HepG2 (cell line): ENCODE results near the gene SEMA6D. TPM values are rescaled to one million over a fixed set of nuclear protein-coding genes. Genes with fewer than 3 reads are reported as not detected.

Experiments used
- CSRNP1 ChIP-seq: sonication (generic); formaldehyde crosslinking; IDR thresholded peaks from 2 replicates; pipeline ENCODE4 v1.8.1; 2023; ENCODE audit warnings: mild to moderate bottlenecking, missing genetic modification reagents
- MYPOP ChIP-seq: sonication (generic); formaldehyde crosslinking; IDR thresholded peaks from 2 replicates; pipeline ENCODE4 v1.8.1; 2023; ENCODE audit warnings: mild to moderate bottlenecking, moderate library complexity, missing genetic modification reagents
- POLR2A ChIP-seq, 2 experiments: IDR thresholded peaks; 2 replicates each; pipeline ENCODE4 v1.6.1; 2011; ENCODE audit warnings: low read depth in 2 of 2, low read length in 2 of 2, mild to moderate bottlenecking in 1 of 2, moderate library complexity in 1 of 2; ENCODE audit not compliant: insufficient read depth in 1 of 2
- TP53 ChIP-seq: sonication (generic); formaldehyde crosslinking; conservative IDR thresholded peaks from 2 replicates; pipeline ENCODE4 v1.4.0; 2020; ENCODE audit warnings: missing genetic modification reagents
- U2AF2 ChIP-seq: fragments of 200-400 bp; formaldehyde crosslinking; IDR thresholded peaks from 2 replicates; pipeline ENCODE4 v1.6.1; 2017; ENCODE audit warnings: low read depth, mild to moderate bottlenecking, low read length
- ZNF609 ChIP-seq: sonication (generic); formaldehyde crosslinking; IDR thresholded peaks from 2 replicates; pipeline ENCODE4 v1.4.0; 2020; ENCODE audit warnings: mild to moderate bottlenecking, missing genetic modification reagents, borderline replicate concordance
- polyA plus RNA-seq, 8 experiments: library from polyadenylated mRNA; depleted of rRNA in 3 of 8; stranded (reverse) in 7 of 8; unstranded in 1 of 8; fragments of >200 nt; fragmentation: Illumina TruSeq in 4 of 8; extraction: Trizol in 4 of 8; gene quantifications; 2 replicates each; pipeline versions ENCODE4 v1.2.1 to v1.2.3, GENCODE V29; 2011 to 2016; ENCODE audit warnings: low read depth in 4 of 8, missing spikeins in 1 of 8, mixed read lengths in 1 of 8; ENCODE audit not compliant: insufficient read depth in 1 of 8
- total RNA-seq, 5 experiments: library from RNA; depleted of rRNA; stranded (reverse); fragments of >200 nt; fragmentation: Illumina TruSeq; extraction: Trizol; gene quantifications; 2 replicates each; pipeline ENCODE4 v1.2.3, GENCODE V29; 2016; ENCODE audit warnings: low read depth in 1 of 5

The SEMA6D gene
- total and polyA plus RNA-seq, 2 of the 13 experiments (the other 11 are each of a cell fraction or from before 2014, with no cell fraction given): not detected

GRCh38 chr15:47741907-47742306 lies 24.6 kb downstream of the SEMA6D start (continued):
- TF ChIP-seq ZNF609 (CRISPR knock-in tag) (no peak), MYPOP (CRISPR knock-in tag) (no peak), CSRNP1 (no peak), TP53 (CRISPR knock-in tag) (no peak), POLR2A (IDR thresholded peaks at IDR 0.05; ENCODE audit: insufficient read depth in 1 of 2, low read depth in 2 of 2, low read length in 2 of 2) (no peak), U2AF2 (no peak)
